Activated T-cell treated with anti-CD3 and anti-CD28 coated beads, Interleukin-2, amount 50 U/mL, for 72 hours (primary cell): ENCODE data around the gene RIOK3. TPM values are rescaled to one million over a fixed set of nuclear protein-coding genes. Genes with fewer than 3 reads are reported as not detected.

Experiments
- ATAC-seq, 2 donors: fragments of 150-1000 bp; cut with Tn5 transposase; replicated peaks in 1 of 2; 2 replicates each; pipeline ENCODE4 v1.10.0; 2021; ENCODE audit warnings: moderate library complexity in 2 of 2, mild to moderate bottlenecking in 1 of 2
- DNase-seq, 2 donors: peaks; one replicate each; pipeline ENCODE4 v3.0.0; 2021 to 2022; ENCODE audit warnings: mixed read lengths in 1 of 2
- H3K27ac Mint-ChIP-seq: one replicate; pipeline ENCODE4 v1.8.0; 2022; ENCODE audit warnings: mild to moderate bottlenecking, moderate library complexity, mixed read lengths
- H3K27me3 Mint-ChIP-seq: one replicate; pipeline ENCODE4 v1.8.0; 2022; ENCODE audit warnings: low read depth, mixed read lengths
- H3K36me3 Mint-ChIP-seq, 2 donors: one replicate each; pipeline ENCODE4 v1.8.0; 2022; ENCODE audit warnings: mixed read lengths in 2 of 2, mild to moderate bottlenecking in 1 of 2; ENCODE audit not compliant: insufficient read depth in 2 of 2
- H3K4me1 Mint-ChIP-seq: one replicate; pipeline ENCODE4 v1.8.0; 2022; ENCODE audit warnings: low read depth, mixed read lengths
- H3K4me3 Mint-ChIP-seq, 2 donors: one replicate each; pipeline ENCODE4 v1.8.0; 2022; ENCODE audit warnings: mild to moderate bottlenecking in 2 of 2, mixed read lengths in 2 of 2, moderate library complexity in 2 of 2
- H3K9me3 Mint-ChIP-seq, 2 donors: one replicate each; pipeline ENCODE4 v1.8.0; 2022; ENCODE audit warnings: mixed read lengths in 2 of 2
- total RNA-seq, 2 donors: library from RNA; stranded (reverse); gene quantifications; one replicate each; pipeline ENCODE4 v1.2.3, GENCODE V29; 2022

Gene RIOK3
- total RNA-seq, 2 donors from 2014 or later: 75.9 to 95.8 TPM

GRCh38 chr18:23458830-23459529 lies 5.9 kb downstream of the RIOK3 start:
- Mint-ChIP-seq H3K4me3 (peak overlapping the region in 1 of 2 donors; percentile 13), H3K36me3 (peaks cover 0 to 28% of the 10 kb centered on the region in 2 donors), H3K9me3 (no peaks in the 10 kb centered on the region), H3K4me1 (peaks cover 52% of the 10 kb centered on the region), H3K27me3 (no peaks in the 10 kb centered on the region), H3K27ac (peak overlapping the region; percentile 63)
- no peak for DNase-seq
- ATAC-seq: no peak

- Mint-ChIP-seq H3K27ac (no peak overlapping the region), H3K27me3 (no peaks in the 10 kb centered on the region), H3K9me3 (no peaks in the 10 kb centered on the region), H3K4me1 (peaks cover 46% of the 10 kb centered on the region), H3K4me3 (no peak overlapping the region), H3K36me3 (peaks cover 0 to 32% of the 10 kb centered on the region in 2 donors)
- no peak for ATAC-seq
- no peak for DNase-seq
Measured at GRCh38 chr18:23459530-23459921, 6.4 kb downstream of the RIOK3 start.

GRCh38 chr18:23460285-23461273 lies 7.5 kb downstream of the RIOK3 start:
- Mint-ChIP-seq H3K27me3 (no peaks in the 10 kb centered on the region), H3K9me3 (no peaks in the 10 kb centered on the region), H3K36me3 (peaks cover 1 to 33% of the 10 kb centered on the region in 2 donors), H3K27ac (peak overlapping the region; percentile 1), H3K4me1 (peaks cover 37% of the 10 kb centered on the region), H3K4me3 (peak overlapping the region in 1 of 2 donors; percentile 6)
- ATAC-seq (no peak), DNase-seq (no peak)

- Mint-ChIP-seq H3K36me3 (peaks cover 1 to 28% of the 10 kb centered on the region in 2 donors), H3K4me1 (peaks cover 21% of the 10 kb centered on the region), H3K27ac (no peak overlapping the region), H3K27me3 (no peaks in the 10 kb centered on the region), H3K9me3 (no peaks in the 10 kb centered on the region), H3K4me3 (no peak overlapping the region)
- no peak for DNase-seq
- ATAC-seq: no peak
Measured at GRCh38 chr18:23462876-23463275, 9.8 kb downstream of the RIOK3 start.

DNA sequence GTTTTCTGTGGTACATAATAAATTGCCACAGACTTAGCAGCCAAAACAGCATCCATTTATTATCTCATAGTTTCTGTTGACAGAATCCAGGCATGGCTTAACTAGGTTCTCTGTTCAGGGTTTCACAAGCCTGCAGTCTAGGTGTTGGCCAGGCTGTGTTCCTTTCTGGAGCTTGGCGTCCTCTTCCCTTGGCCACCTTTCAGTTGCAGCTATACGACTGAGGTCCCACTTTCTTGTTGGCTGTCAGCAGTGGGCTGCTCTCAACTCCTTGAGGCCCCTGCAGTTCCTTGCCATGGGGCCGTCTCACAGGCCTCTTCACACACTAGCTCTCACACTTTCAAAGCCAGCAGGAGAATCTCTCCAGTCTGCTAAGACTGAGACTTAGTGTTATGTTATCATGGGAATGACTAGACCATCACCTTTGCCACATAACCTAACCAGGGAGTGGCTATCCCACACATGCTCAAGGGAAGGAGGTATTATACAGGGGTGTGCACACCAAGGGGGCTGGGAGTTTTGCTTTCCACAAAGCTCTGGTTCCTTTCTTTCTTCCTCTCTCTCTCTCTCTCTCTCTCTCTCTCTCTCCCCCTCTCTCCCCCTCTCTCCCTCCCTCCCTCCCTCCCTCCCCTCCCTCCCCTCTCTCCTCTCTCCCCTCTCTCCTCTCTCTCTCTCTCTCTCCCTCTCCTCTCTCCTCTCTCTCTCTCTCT lies 15.8 kb downstream of the RIOK3 start:
- Mint-ChIP-seq H3K4me3 (no peak overlapping the region), H3K9me3 (no peaks in the 10 kb centered on the region), H3K36me3 (peaks cover 1 to 21% of the 10 kb centered on the region in 2 donors), H3K27me3 (no peaks in the 10 kb centered on the region), H3K27ac (peak overlapping the region; percentile 62), H3K4me1 (no peaks in the 10 kb centered on the region)
- DNase-seq (no peak), ATAC-seq (no peak)

DNA sequence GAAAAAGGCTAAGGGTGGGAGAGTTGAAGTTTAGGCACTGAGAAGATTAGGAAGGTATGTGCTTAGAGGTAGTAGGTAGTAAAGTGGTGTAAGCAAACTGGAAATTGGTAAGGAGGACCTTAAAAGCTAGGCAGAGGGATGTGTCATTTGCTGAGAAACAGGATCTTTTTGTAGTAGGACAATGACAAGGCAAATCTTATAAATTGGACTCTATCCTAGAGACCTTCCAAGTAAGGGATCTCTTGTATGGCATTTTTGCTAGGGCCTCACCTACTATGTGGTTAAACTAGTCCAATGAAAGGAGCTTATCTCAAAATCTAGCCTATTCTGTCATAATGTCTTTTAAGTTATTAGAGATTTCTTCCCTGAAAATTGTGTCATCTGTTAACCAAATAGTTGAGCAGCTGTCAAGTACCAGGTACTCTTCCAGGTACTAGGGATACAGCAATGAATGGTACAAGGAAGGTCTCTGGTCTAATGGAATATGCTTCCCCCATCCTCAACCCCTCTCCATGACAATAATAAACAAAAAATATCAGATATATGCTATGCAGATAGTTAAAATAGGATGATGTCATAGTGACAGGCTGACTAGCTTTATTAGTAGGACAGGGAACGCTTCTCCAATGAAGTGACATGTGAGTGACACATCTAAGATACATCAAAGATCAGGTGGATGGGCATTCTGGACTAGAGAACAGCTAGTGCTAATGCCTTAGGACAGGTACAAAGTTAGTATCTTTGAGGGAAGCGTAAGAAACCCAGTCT lies 17.7 kb downstream of the RIOK3 start:
- Mint-ChIP-seq H3K36me3 (peaks cover 5 to 22% of the 10 kb centered on the region in 2 donors), H3K27me3 (no peaks in the 10 kb centered on the region), H3K27ac (peak overlapping the region; percentile 43), H3K4me1 (no peaks in the 10 kb centered on the region), H3K9me3 (no peaks in the 10 kb centered on the region), H3K4me3 (no peak overlapping the region)
- DNase-seq (no peak), ATAC-seq (no peak)

- H3K36me3 Mint-ChIP-seq: peaks cover 5 to 19% of the 10 kb centered on the region in 2 donors
Measured at GRCh38 chr18:23471486-23471885, 18.4 kb downstream of the RIOK3 start.

DNA sequence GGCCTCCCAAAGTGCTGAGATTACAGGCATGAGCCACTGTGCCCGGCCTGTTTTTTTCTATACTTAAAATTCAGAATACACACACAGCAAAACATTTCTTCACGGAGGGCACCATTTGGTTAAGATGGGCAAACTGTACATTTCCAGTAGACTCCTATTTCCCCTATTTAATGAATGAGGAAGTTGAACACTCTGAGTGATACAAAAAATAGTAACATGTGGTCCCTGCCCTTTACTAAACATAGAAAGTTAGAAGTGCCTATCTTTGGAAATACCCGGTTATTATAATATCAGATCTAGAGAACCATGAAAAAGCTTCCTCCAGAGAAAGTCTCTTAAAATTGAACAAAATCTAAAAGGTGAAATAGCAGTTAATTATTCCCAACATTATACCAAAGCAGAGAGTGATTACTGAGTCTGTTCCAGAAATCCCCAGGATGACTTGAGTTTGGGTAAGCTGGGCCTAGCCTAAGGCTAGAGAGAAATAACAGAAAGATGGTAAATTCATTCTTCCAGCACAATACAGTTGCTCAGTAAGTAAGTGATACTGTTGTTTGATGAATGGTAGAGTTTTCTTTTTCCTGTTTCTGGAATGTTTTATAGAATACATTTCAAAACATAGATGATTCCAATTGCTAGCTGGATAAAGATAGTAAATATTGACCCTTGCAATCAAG lies 26.9 kb downstream of the RIOK3 start:
- Mint-ChIP-seq H3K4me1 (no peaks in the 10 kb centered on the region), H3K27me3 (no peaks in the 10 kb centered on the region), H3K36me3 (peaks cover 1 to 12% of the 10 kb centered on the region in 2 donors), H3K9me3 (no peaks in the 10 kb centered on the region), H3K27ac (peak overlapping the region; percentile 15), H3K4me3 (no peak overlapping the region)
- ATAC-seq (no peak), DNase-seq (no peak)

More at GRCh38 chr18:23471486-23471885, 18.4 kb downstream of the RIOK3 start:
- no peaks in the 10 kb centered on the region for H3K9me3 Mint-ChIP-seq
- H3K4me1 Mint-ChIP-seq: no peaks in the 10 kb centered on the region
- ATAC-seq (no peak), DNase-seq (no peak)
- no peaks in the 10 kb centered on the region for H3K27me3 Mint-ChIP-seq
- H3K4me3 Mint-ChIP-seq: no peak overlapping the region
- no peak overlapping the region for H3K27ac Mint-ChIP-seq

- no peak for ATAC-seq
- Mint-ChIP-seq H3K27me3 (no peaks in the 10 kb centered on the region), H3K36me3 (peaks cover 0 to 2% of the 10 kb centered on the region in 2 donors), H3K4me3 (no peak overlapping the region), H3K9me3 (no peaks in the 10 kb centered on the region), H3K27ac (no peak overlapping the region), H3K4me1 (peaks cover 21% of the 10 kb centered on the region)
- DNase-seq: no peak
Measured at GRCh38 chr18:23484561-23485182, 31.6 kb downstream of the RIOK3 start.

GRCh38 chr18:23485386-23485785 lies 32.3 kb downstream of the RIOK3 start:
- Mint-ChIP-seq H3K4me3 (no peak overlapping the region), H3K27ac (no peak overlapping the region), H3K4me1 (peaks cover 21% of the 10 kb centered on the region), H3K9me3 (no peaks in the 10 kb centered on the region), H3K27me3 (no peaks in the 10 kb centered on the region), H3K36me3 (no peaks in the 10 kb centered on the region)
- ATAC-seq (no peak), DNase-seq (no peak)

DNA sequence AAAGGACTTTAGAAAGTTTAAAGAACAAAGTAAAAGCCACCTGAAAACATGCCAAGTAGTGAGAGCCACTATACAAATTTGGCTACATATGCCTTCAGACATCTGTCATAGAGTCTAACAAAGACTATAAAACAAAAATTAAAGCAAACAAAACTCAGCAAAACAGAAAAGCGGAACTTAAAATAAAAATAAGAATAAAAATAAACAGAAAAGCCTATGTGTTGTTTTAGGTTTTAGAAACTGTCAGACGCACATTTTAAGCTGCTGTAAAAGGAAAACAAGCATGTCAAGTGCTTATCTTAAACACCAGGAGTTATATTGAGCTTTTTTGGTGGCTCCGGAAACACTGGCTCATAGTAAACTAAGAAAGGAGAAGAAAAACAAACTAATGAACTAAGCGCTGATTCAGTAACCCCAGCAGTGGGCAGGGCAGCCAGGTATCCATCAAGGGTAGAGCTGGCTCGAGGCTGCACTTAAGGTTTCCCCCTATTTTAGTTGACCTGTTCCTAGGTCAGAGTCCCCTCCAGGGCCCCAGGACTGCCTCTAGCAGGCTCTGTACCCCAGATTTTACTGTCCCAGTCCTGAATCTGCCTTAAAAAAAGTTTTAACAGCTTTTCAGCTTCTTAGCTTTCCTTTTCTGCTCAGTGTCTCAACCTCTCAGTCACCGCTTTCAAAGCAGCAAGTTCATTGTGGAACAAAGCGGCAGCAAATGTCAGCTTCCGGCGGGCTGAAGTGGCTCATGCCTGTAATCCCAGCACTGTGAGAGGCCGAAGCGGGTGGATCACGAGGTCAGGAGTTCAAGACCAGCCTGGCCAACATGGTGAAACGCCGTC lies 34.9 kb downstream of the RIOK3 start:
- peaks cover 0 to 1% of the 10 kb centered on the region in 2 donors for H3K36me3 Mint-ChIP-seq
- peak; percentile 45 to 55 for DNase-seq
- peak overlapping the region; percentile 66 to 83 for H3K4me3 Mint-ChIP-seq
- peaks cover 21% of the 10 kb centered on the region for H3K4me1 Mint-ChIP-seq
- peak overlapping the region; percentile 97 for H3K27ac Mint-ChIP-seq
- no peaks in the 10 kb centered on the region for H3K27me3 Mint-ChIP-seq
- peak; percentile 83 to 86 for ATAC-seq
- H3K9me3 Mint-ChIP-seq: peaks cover 0 to 1% of the 10 kb centered on the region in 2 donors
